HEK293 (cell line): ENCODE data around the gene CYP4Z1.

Experiments
- CTCF ChIP-seq: fragments of 450-650 bp; formaldehyde crosslinking; IDR thresholded peaks from 2 replicates; pipeline ENCODE4 v1.5.1; 2016; ENCODE audit warnings: missing biosample characterization, missing genetic modification characterization
- PRDM6 ChIP-seq: fragments of 450-650 bp; formaldehyde crosslinking; IDR thresholded peaks from 2 replicates; pipeline ENCODE4 v1.5.1; 2017; ENCODE audit warnings: missing biosample characterization, missing genetic modification characterization
- ZNF324 ChIP-seq: fragments of 450-650 bp; formaldehyde crosslinking; IDR thresholded peaks from 2 replicates; pipeline ENCODE4 v1.5.1; 2016; ENCODE audit warnings: missing biosample characterization, missing genetic modification characterization

GRCh38 chr1:47031059-47031458 is 36.0 kb upstream of the CYP4Z1 start:
- no peak for TF ChIP-seq CTCF
- peak; percentile 92 for TF ChIP-seq PRDM6 (tag by site-specific recombination)
- no peak for TF ChIP-seq ZNF324 (tag by site-specific recombination)
